ENCODE measurements around the gene CUTA.

DNA sequence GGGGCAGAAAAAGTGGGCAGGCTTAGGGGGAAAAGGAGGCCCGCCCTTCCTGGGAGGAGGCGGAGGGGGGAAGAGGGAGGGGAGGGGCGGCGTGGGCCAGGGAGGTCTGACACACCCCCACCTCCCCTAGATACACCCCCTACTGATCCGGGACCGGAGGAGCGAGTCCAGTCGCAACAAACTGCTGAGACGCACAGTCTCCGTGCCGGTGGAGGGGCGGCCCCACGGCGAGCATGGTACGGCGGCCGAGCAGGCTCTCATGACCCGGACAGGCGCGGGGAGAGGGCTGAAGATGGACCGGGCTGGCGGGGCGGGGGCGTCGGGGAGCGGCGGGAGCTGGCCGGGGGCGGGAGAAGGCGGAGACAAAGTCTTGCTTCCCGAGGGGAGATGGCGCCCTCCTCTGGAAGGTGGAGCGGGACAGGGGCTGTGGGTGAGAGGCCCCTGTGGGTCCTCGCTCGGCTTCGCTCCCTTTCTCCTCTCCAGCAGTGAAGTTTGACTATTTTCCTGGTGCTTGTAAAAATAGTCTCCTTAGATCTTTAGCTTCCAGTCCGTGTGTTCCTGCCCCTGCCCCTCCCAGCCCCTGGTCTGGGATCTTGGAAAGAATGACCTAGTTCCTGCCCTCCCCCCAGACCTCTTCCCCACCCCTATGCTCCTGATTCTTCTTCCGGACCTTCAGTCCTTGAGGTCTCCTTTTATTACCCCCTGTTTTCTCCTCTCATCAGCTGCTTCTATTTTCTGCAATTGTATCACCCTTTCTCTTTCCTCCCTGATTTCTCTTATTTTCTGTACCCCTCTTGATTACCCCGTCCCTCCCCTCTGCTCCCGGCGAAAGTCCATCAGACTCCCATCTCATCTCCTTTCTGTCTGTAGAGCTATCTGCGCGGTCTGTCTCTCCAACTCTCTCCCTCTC, 8.0 kb upstream of the CUTA start:
- TF ChIP-seq, protein P1, sequence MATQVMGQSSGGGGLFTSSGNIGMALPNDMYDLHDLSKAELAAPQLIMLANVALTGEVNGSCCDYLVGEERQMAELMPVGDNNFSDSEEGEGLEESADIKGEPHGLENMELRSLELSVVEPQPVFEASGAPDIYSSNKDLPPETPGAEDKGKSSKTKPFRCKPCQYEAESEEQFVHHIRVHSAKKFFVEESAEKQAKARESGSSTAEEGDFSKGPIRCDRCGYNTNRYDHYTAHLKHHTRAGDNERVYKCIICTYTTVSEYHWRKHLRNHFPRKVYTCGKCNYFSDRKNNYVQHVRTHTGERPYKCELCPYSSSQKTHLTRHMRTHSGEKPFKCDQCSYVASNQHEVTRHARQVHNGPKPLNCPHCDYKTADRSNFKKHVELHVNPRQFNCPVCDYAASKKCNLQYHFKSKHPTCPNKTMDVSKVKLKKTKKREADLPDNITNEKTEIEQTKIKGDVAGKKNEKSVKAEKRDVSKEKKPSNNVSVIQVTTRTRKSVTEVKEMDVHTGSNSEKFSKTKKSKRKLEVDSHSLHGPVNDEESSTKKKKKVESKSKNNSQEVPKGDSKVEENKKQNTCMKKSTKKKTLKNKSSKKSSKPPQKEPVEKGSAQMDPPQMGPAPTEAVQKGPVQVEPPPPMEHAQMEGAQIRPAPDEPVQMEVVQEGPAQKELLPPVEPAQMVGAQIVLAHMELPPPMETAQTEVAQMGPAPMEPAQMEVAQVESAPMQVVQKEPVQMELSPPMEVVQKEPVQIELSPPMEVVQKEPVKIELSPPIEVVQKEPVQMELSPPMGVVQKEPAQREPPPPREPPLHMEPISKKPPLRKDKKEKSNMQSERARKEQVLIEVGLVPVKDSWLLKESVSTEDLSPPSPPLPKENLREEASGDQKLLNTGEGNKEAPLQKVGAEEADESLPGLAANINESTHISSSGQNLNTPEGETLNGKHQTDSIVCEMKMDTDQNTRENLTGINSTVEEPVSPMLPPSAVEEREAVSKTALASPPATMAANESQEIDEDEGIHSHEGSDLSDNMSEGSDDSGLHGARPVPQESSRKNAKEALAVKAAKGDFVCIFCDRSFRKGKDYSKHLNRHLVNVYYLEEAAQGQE (IDR thresholded peaks at IDR 0.05; ENCODE audit: unreplicated experiment), result no peak
- TF ChIP-seq, protein P2, sequence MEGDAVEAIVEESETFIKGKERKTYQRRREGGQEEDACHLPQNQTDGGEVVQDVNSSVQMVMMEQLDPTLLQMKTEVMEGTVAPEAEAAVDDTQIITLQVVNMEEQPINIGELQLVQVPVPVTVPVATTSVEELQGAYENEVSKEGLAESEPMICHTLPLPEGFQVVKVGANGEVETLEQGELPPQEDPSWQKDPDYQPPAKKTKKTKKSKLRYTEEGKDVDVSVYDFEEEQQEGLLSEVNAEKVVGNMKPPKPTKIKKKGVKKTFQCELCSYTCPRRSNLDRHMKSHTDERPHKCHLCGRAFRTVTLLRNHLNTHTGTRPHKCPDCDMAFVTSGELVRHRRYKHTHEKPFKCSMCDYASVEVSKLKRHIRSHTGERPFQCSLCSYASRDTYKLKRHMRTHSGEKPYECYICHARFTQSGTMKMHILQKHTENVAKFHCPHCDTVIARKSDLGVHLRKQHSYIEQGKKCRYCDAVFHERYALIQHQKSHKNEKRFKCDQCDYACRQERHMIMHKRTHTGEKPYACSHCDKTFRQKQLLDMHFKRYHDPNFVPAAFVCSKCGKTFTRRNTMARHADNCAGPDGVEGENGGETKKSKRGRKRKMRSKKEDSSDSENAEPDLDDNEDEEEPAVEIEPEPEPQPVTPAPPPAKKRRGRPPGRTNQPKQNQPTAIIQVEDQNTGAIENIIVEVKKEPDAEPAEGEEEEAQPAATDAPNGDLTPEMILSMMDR (conservative IDR thresholded peaks at IDR 0.05; ENCODE audit: low read depth in 2 of 2), result peak; percentile 56 to 82
- TF ChIP-seq EZH2 (IDR thresholded peaks at IDR 0.05; ENCODE audit: low read depth, unreplicated experiment), result no peak
- TF ChIP-seq JUNB (IDR thresholded peaks at IDR 0.05; ENCODE audit: unreplicated experiment), result no peak
- peak; percentile 67 for TF ChIP-seq POLR2AphosphoS5 (IDR thresholded peaks at IDR 0.05; ENCODE audit: low read depth)
- TF ChIP-seq EZH2phosphoT487 (IDR thresholded peaks at IDR 0.05; ENCODE audit: unreplicated experiment), result no peak
- 0 out of 2 replicates have a peak, but pooled peaks have one; percentile 2 for TF ChIP-seq CREB1 (CRISPR knock-in tag; IDR thresholded peaks at IDR 0.05; ENCODE audit: low read depth)
- TF ChIP-seq ZNF114 (CRISPR knock-in tag; IDR thresholded peaks at IDR 0.05), result no peak
- no peak for TF ChIP-seq STAT1 (IDR thresholded peaks at IDR 0.05; ENCODE audit: unreplicated experiment)
- TF ChIP-seq ZNF331 (CRISPR knock-in tag; IDR thresholded peaks at IDR 0.05; ENCODE audit: low read depth), result no peak

Measured in GM23338 (cell line).